GM12878 (cell line): ENCODE data around the gene EPB41L4A. TPM values are rescaled to one million over a fixed set of nuclear protein-coding genes. Genes with fewer than 3 reads are reported as not detected.

Experiments used
- ATAC-seq: fragments of 200-7000 bp; cut with Tn5 transposase; 3 replicates; pipeline ENCODE4 v1.9.1; 2020; ENCODE audit warnings: mild to moderate bottlenecking, moderate library complexity
- BruUV-seq: library from RNA; stranded (reverse); fragments of 400-500 nt; replicated peaks from 2 replicates; lab custom pipeline; 2021; lab: Mats Ljungman, UMichigan
- CTCF ChIA-PET: fragments of 300-600 bp; sonication (Branson Sonifier 250); formaldehyde crosslinking; extraction: SDS; loops from one replicate; lab custom pipeline; 2021; ENCODE audit warnings: inconsistent platforms; lab: Yijun Ruan, JAX
- POLR2A ChIA-PET: fragments of 350-600 bp; formaldehyde crosslinking; extraction: SDS; loops from one replicate; lab custom pipeline; 2021; ENCODE audit warnings: inconsistent platforms; lab: Charles Lee
- RAD21 ChIA-PET: fragments of 300-600 bp; sonication (Branson Sonifier 250); formaldehyde crosslinking; loops from one replicate; lab custom pipeline; 2023; ENCODE audit warnings: antibody characterized with exemption; ENCODE audit not compliant: unreplicated experiment; lab: Charles Lee
- SMC1A ChIA-PET: fragments of 300-600 bp; sonication (Branson Sonifier 250); formaldehyde crosslinking; loops from one replicate; lab custom pipeline; 2023; ENCODE audit not compliant: unreplicated experiment, uncharacterized antibody; lab: Charles Lee
- DNase-seq: peaks from one replicate; pipeline ENCODE4 v3.0.0-alpha.2; 2011; ENCODE audit warnings: low read depth, low spot score
- FAIRE-seq: peaks from 3 replicates; lab custom pipeline; 2011; peaks lifted over from hg19 to GRCh38; lab: Jason Lieb, UNC
- H2AFZ ChIP-seq: 2 replicates; pipeline ENCODE4 v1.6.0; 2011; ENCODE audit warnings: low read depth, low read length, control low read depth; ENCODE audit not compliant: control insufficient read depth
- H3K27ac ChIP-seq: 2 replicates; pipeline ENCODE4 v1.5.1; 2011; ENCODE audit warnings: control low read depth; ENCODE audit not compliant: control insufficient read depth, insufficient read depth
- H3K27me3 ChIP-seq, 2 experiments: replicated peaks in 1 of 2; 2 replicates each; pipeline versions ENCODE4 v1.6.0 to v1.6.1; 2011; ENCODE audit warnings: low read length in 1 of 2; ENCODE audit not compliant: control insufficient read depth in 2 of 2, insufficient read depth in 2 of 2
- H3K36me3 ChIP-seq, 2 experiments: 2 replicates each; pipeline ENCODE4 v1.5.1; 2011; ENCODE audit warnings: low read length in 1 of 2; ENCODE audit not compliant: control insufficient read depth in 2 of 2, insufficient read depth in 2 of 2
- H3K4me1 ChIP-seq: 2 replicates; pipeline ENCODE4 v1.6.1; 2011; ENCODE audit warnings: mild to moderate bottlenecking, low read length, moderate library complexity, mixed read lengths; ENCODE audit not compliant: control insufficient read depth, insufficient read depth
- H3K4me2 ChIP-seq: 2 replicates; pipeline ENCODE4 v1.6.0; 2011; ENCODE audit warnings: control low read depth; ENCODE audit not compliant: control insufficient read depth, insufficient read depth
- H3K4me3 ChIP-seq: fragments of 200-600 bp; sonication (generic); 2 replicates; pipeline ENCODE4 v1.5.1; 2016
- H3K79me2 ChIP-seq: 2 replicates; pipeline ENCODE4 v1.6.0; 2011; ENCODE audit warnings: low read length; ENCODE audit not compliant: control insufficient read depth, insufficient read depth
- H3K9ac ChIP-seq: 2 replicates; pipeline ENCODE4 v1.8.0; 2011; ENCODE audit warnings: low read length, control low read depth, mixed read lengths; ENCODE audit not compliant: control insufficient read depth, insufficient read depth
- H3K9me3 ChIP-seq: replicated peaks from 3 replicates; pipeline ENCODE4 v1.5.1; 2011; ENCODE audit warnings: mild to moderate bottlenecking, low read length; ENCODE audit not compliant: control insufficient read depth, insufficient read depth
- H4K20me1 ChIP-seq: 2 replicates; pipeline ENCODE4 v1.6.0; 2011; ENCODE audit not compliant: control insufficient read depth, insufficient read depth
- ATF2 ChIP-seq: IDR thresholded peaks from 2 replicates; pipeline ENCODE4 v1.6.1; 2012; ENCODE audit warnings: low read length, inconsistent platforms
- E4F1 ChIP-seq: fragments of 450-650 bp; IDR thresholded peaks from 2 replicates; pipeline ENCODE4 v1.6.1; 2018; ENCODE audit warnings: borderline replicate concordance, mild to moderate bottlenecking; ENCODE audit not compliant: partially characterized antibody
- FOXM1 ChIP-seq: IDR thresholded peaks from 2 replicates; pipeline ENCODE4 v1.6.1; 2012; ENCODE audit warnings: low read depth, mild to moderate bottlenecking, inconsistent platforms, low read length, moderate library complexity
- HDGF ChIP-seq: fragments of 450-650 bp; IDR thresholded peaks from 2 replicates; pipeline ENCODE4 v1.6.1; 2016; ENCODE audit warnings: antibody characterized with exemption
- IRF3 ChIP-seq: fragments of 450-650 bp; IDR thresholded peaks from 2 replicates; pipeline ENCODE4 v1.6.1; 2014; ENCODE audit warnings: mild to moderate bottlenecking
- KAT2A ChIP-seq: conservative IDR thresholded peaks from 2 replicates; pipeline ENCODE4 v1.6.1; 2011; ENCODE audit warnings: low read depth, low read length; ENCODE audit not compliant: control insufficient read depth
- RAD51 ChIP-seq: fragments of 450-650 bp; IDR thresholded peaks from 2 replicates; pipeline ENCODE4 v1.6.1; 2016; ENCODE audit warnings: moderate library complexity, mild to moderate bottlenecking, inconsistent platforms
- SIN3A ChIP-seq: IDR thresholded peaks from 2 replicates; pipeline ENCODE4 v1.6.1; 2012; ENCODE audit warnings: low read depth, low read length, improper control_type of control experiment
- SMAD1 ChIP-seq: fragments of 450-650 bp; IDR thresholded peaks from 2 replicates; pipeline ENCODE4 v1.6.1; 2018; ENCODE audit warnings: mild to moderate bottlenecking, low read depth; ENCODE audit not compliant: partially characterized antibody
- SREBF2 ChIP-seq: IDR thresholded peaks from 2 replicates; pipeline ENCODE4 v1.6.1; 2012; ENCODE audit warnings: mild to moderate bottlenecking, low read length
- STAT3 ChIP-seq: IDR thresholded peaks from 2 replicates; pipeline ENCODE4 v1.6.1; 2011; ENCODE audit warnings: low read depth, low read length, improper control_type of control experiment
- TBL1XR1 ChIP-seq: IDR thresholded peaks from 2 replicates; pipeline ENCODE4 v1.6.1; 2012; ENCODE audit warnings: low read depth, low read length, improper control_type of control experiment
- TCF12 ChIP-seq: IDR thresholded peaks from 2 replicates; pipeline ENCODE4 v1.6.1; 2011; ENCODE audit warnings: low read depth, mild to moderate bottlenecking, low read length
- USF1 ChIP-seq: IDR thresholded peaks from 2 replicates; pipeline ENCODE4 v1.6.1; 2011; ENCODE audit warnings: borderline replicate concordance, low read depth, mild to moderate bottlenecking, moderate library complexity, mixed read lengths, low read length; ENCODE audit not compliant: insufficient read depth; ENCODE audit errors: extremely low read length
- ZBTB33 ChIP-seq: fragments of 450-650 bp; IDR thresholded peaks from 2 replicates; pipeline ENCODE4 v1.6.1; 2017; ENCODE audit warnings: mild to moderate bottlenecking
- ZZZ3 ChIP-seq: IDR thresholded peaks from 2 replicates; pipeline ENCODE4 v1.6.1; 2011; ENCODE audit warnings: low read depth; ENCODE audit not compliant: control insufficient read depth, insufficient read length
- WGBS: methylation state at CpG from one replicate; pipeline ENCODE4 v1.1.6; 2016; ENCODE audit warnings: low lambda C conversion rate; ENCODE audit not compliant: insufficient replicate concordance, insufficient coverage; ENCODE audit errors: missing lambda C conversion rate; 5-methylcytosine and 5-hydroxymethylcytosine counted together
- in situ Hi-C: fragments of 300-500 bp; cut with MboI; formaldehyde crosslinking; loops from 9 replicates; pipeline ENCODE4 v1.14.3; 2018; ENCODE audit warnings: mixed read lengths
- intact Hi-C: fragments of 100-400 bp; cut with micrococcal nuclease; formaldehyde crosslinking; loops from one replicate; pipeline ENCODE4 v1.14.2; 2022; ENCODE audit not compliant: unreplicated experiment
- polyA plus RNA-seq, 11 experiments: library from polyadenylated mRNA; depleted of rRNA in 4 of 11; unstranded in 6 of 11; stranded (reverse) in 5 of 11; fragments of >200 nt; fragmentation: Nextera tagmentation in 4 of 11; fragmentation: Illumina TruSeq in 1 of 11; extraction: Ambion mirVana in 4 of 11; extraction: Trizol in 1 of 11; gene quantifications; 1 replicate in 1 of 11; 2 replicates in 10 of 11; pipeline versions ENCODE4 v1.2.1 to v1.2.3, GENCODE V29; 2011 to 2016; ENCODE audit warnings: inconsistent platforms in 2 of 11, missing spikeins in 2 of 11, low read depth in 1 of 11
- total RNA-seq, 4 experiments: library from RNA; depleted of rRNA in 3 of 4; stranded (reverse); fragments of >200 nt in 3 of 4; fragmentation: Illumina TruSeq in 1 of 4; extraction: Trizol in 1 of 4; gene quantifications; 2 replicates each; pipeline versions ENCODE4 v1.2.1 to v1.2.3, GENCODE V29; 2013 to 2021

EPB41L4A gene
- total and polyA plus RNA-seq, 10 of the 15 experiments (the other 5 are each of a cell fraction or from before 2014, with no cell fraction given), result 0.10 to 0.67 (median 0.30) TPM

GRCh38 chr5:112316731-112317130 is 102.3 kb downstream of the EPB41L4A start:
- no peak overlapping the region for H3K4me3 ChIP-seq
- intact Hi-C loops (no loop called here), in situ Hi-C loops (no loop called here)
- H3K9ac ChIP-seq, result no peak overlapping the region
- FAIRE-seq, result no peak
- TF ChIP-seq FOXM1 (no peak), IRF3 (no peak), KAT2A (no peak), USF1 (no peak), TBL1XR1 (no peak), RAD51 (no peak), ZZZ3 (no peak), E4F1 (no peak), ATF2 (no peak), STAT3 (no peak), HDGF (no peak), SIN3A (no peak), SMAD1 (no peak), ZBTB33 (no peak), SREBF2 (no peak), TCF12 (no peak)
- POLR2A ChIA-PET, result no interaction called here
- ATAC-seq, result no peak
- no peaks in the 10 kb centered on the region for H3K36me3 ChIP-seq
- 33% methylated on average over 2 of the region's 2 CpGs for WGBS
- RAD21 ChIA-PET, result no interaction called here
- no peaks in the 10 kb centered on the region; a peak in 1 of 4 replicates for H3K27me3 ChIP-seq
- no peak for DNase-seq
- no peaks in the 10 kb centered on the region for H3K79me2 ChIP-seq
- no peak overlapping the region for H3K4me2 ChIP-seq
- H3K4me1 ChIP-seq, result no peaks in the 10 kb centered on the region
- SMC1A ChIA-PET, result interaction anchor here (0.9 to 1.5 kb wide), 4 partner anchors 9 to 33 kb away, joined by 3 to 6 read pairs (median 4); no protein-coding TSS in a partner anchor
- no peaks in the 10 kb centered on the region for H4K20me1 ChIP-seq
- H3K9me3 ChIP-seq, result no peaks in the 10 kb centered on the region
- no TSS peak for BruUV-seq
- no peak overlapping the region for H2AFZ ChIP-seq
- CTCF ChIA-PET, result interaction anchor here (1.3 to 1.9 kb wide), 2 partner anchors 8 to 54 kb away, joined by 3 to 5 read pairs; no protein-coding TSS in a partner anchor
- H3K27ac ChIP-seq, result no peak overlapping the region
